ENCODE results near the gene HEBP2. TPM values are rescaled to one million over a fixed set of nuclear protein-coding genes. Genes with fewer than 3 reads are reported as not detected.

The HEBP2 gene
- polyA plus RNA-seq, 1 experiment, result 16.8 TPM

DNA sequence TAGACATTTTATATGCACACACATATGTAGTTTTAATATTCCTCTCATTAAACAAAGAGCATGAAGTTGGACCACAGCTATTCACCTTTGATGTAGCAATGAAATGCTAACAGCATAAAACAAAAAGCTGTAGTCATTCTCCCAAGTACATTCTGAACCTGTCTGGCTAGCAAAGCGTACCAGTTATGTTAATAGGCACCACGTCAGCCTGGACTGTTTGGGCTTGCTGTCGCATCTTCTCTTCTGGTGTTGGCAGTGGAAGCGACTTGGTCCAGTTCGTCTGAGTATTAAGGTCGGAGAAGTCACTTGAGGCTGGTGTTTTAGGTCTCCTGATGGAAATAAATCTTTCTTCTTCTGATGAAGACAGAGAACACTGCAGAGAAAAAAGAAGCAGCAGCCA, 42.8 kb downstream of the HEBP2 start:
- TF ChIP-seq, protein P1, sequence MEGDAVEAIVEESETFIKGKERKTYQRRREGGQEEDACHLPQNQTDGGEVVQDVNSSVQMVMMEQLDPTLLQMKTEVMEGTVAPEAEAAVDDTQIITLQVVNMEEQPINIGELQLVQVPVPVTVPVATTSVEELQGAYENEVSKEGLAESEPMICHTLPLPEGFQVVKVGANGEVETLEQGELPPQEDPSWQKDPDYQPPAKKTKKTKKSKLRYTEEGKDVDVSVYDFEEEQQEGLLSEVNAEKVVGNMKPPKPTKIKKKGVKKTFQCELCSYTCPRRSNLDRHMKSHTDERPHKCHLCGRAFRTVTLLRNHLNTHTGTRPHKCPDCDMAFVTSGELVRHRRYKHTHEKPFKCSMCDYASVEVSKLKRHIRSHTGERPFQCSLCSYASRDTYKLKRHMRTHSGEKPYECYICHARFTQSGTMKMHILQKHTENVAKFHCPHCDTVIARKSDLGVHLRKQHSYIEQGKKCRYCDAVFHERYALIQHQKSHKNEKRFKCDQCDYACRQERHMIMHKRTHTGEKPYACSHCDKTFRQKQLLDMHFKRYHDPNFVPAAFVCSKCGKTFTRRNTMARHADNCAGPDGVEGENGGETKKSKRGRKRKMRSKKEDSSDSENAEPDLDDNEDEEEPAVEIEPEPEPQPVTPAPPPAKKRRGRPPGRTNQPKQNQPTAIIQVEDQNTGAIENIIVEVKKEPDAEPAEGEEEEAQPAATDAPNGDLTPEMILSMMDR (IDR thresholded peaks at IDR 0.05; ENCODE audit: low read depth, low read length), result no peak
- no peak overlapping the region for H3K27ac ChIP-seq (ENCODE audit: low read depth, low read length)
- H3K27me3 ChIP-seq (ENCODE audit: control insufficient read depth, insufficient read depth, low read length), result no peaks in the 10 kb centered on the region
- CTCF ChIA-PET, result no interaction called here
- POLR2A ChIA-PET, result no interaction called here
- DNase-seq (ENCODE audit: low read depth, low spot score), result no peak
- no peak overlapping the region for H3K4me3 ChIP-seq (ENCODE audit: low read depth, low read length)
- no peaks in the 10 kb centered on the region; the same call in 1 of the 2 replicates for H3K9me3 ChIP-seq (ENCODE audit: control insufficient read depth, insufficient read depth, low read length)

DNA sequence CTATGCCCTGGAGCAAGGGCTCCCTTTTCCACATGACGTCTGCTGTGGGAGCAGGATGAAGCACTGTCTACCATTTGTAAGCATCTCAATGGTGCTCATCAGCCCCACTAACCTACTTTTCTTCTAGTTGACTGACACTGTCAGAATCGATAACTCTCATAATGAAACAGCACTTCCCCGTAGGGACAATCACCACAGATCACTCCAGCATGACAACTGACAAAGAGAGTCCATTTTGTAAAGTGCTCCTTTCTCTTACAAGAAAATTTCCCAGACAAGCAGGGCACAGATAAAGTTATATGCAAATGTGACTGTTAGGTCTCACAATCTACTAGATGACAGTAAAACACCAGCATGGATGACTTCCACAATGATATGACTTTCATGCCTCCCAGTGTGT, 46.4 kb downstream of the HEBP2 start:
- no peak for DNase-seq (ENCODE audit: low read depth, low spot score)
- ChIA-PET CTCF (no interaction called here), POLR2A (no interaction called here)
- TF ChIP-seq, protein P1 (IDR thresholded peaks at IDR 0.05; ENCODE audit: low read depth, low read length), result no peak
- no peak overlapping the region for H3K27ac ChIP-seq (ENCODE audit: low read depth, low read length)
- H3K27me3 ChIP-seq (ENCODE audit: control insufficient read depth, insufficient read depth, low read length), result no peaks in the 10 kb centered on the region
- H3K4me3 ChIP-seq (ENCODE audit: low read depth, low read length), result no peak overlapping the region
- no peaks in the 10 kb centered on the region; the same call in 1 of the 2 replicates for H3K9me3 ChIP-seq (ENCODE audit: control insufficient read depth, insufficient read depth, low read length)

DNA sequence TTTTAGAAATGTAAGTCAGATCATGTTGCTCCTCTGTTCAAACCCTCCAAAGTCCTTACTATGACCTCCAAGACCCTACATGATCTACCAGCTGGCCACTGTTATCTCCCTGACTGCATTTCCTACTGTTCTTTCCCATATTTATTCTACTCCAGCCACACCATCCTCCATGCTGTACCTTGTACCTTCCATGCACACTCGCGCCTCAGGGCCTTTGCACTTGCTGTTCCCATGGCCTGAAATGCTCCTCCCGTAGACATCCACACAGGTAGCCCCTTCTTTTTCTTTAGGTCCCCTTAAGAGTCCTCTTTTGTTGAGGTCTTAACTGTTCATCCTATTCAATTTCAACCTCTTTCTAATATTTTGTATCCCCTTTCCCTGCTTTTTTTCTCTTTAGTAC, 47.0 kb downstream of the HEBP2 start:
- no peaks in the 10 kb centered on the region; the same call in 1 of the 2 replicates for H3K9me3 ChIP-seq (ENCODE audit: control insufficient read depth, insufficient read depth, low read length)
- ChIA-PET CTCF (no interaction called here), POLR2A (no interaction called here)
- H3K27me3 ChIP-seq (ENCODE audit: control insufficient read depth, insufficient read depth, low read length), result no peaks in the 10 kb centered on the region
- no peak for DNase-seq (ENCODE audit: low read depth, low spot score)
- TF ChIP-seq, protein P1 (IDR thresholded peaks at IDR 0.05; ENCODE audit: low read depth, low read length), result no peak
- no peak overlapping the region for H3K27ac ChIP-seq (ENCODE audit: low read depth, low read length)
- H3K4me3 ChIP-seq (ENCODE audit: low read depth, low read length), result no peak overlapping the region

DNA sequence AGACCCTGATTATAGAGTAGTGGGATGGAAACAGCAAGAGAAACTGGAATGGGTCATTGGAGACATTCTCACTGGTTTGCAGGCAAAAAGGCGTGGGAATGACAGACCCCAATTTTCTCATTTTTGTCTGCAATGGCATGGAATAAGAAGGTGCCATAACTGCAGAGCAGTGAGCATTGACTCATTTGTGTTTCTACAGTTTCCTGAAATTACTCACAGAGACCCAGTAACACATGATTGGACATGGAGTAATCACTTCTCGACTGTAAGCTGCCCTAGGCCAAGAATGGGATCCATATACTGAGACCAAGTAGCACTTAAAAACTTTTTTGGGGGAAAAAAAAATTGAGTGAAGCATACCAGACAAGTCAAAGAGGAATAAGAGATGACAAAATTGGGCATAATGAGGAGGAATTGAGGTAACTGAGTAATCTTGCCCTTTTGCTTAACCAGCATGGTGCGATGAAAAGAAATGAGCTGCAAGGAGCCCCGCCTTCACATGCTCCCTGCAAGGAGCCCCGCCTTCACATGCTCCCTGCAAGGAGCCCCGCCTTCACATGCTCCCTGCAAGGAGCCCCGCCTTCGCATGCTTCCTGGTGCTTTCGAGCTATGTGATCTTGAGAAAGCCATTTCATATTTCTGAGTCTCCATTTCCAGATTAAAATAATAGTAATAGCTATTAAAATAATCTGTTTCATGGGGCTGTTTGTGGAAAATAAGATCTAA, 51.1 kb downstream of the HEBP2 start:
- TF ChIP-seq, protein P1 (IDR thresholded peaks at IDR 0.05; ENCODE audit: low read depth, low read length), result no peak
- Histone ChIP-seq H3K27ac (ENCODE audit: low read depth, low read length) (no peak overlapping the region), H3K27me3 (ENCODE audit: control insufficient read depth, insufficient read depth, low read length) (no peaks in the 10 kb centered on the region), H3K9me3 (ENCODE audit: control insufficient read depth, insufficient read depth, low read length) (no peaks in the 10 kb centered on the region), H3K4me3 (ENCODE audit: low read depth, low read length) (no peak overlapping the region)
- POLR2A ChIA-PET, result no interaction called here
- no peak for DNase-seq (ENCODE audit: low read depth, low spot score)
- CTCF ChIA-PET, result interaction anchor here (0.8 to 1.5 kb wide), 3 partner anchors 27 to 339 kb away, joined by 3 to 5 read pairs (median 3); no protein-coding TSS in a partner anchor

DNA sequence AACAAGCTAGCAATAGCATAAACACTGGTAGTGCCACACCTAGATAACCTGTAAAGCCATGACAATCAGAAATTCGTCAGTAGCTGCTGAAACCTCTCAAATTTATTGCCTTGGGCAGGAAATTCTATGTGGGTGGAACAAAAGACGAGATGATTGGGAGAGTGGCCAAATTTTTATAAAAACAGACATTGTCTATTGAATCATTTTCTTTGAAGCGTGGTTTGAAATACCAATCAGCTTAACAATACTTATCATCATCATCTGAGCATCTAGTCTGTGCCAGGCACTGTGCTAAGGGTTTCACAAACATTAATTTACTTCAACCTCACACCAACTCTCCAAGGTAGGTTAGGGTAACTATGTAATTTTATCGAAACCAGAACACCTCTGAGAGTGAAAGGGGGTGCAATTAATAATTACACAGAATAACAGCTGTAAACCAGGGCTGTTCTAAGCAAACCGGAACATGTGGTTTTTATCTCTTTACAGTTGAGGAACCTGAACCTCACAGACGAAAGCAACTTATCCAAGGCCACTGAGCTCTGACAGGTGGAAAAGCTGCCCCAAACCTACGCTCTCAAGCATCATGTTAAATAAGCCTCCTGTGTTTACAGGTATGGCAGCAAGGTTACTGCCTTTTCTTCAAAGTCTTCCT, 51.9 kb downstream of the HEBP2 start:
- POLR2A ChIA-PET, result no interaction called here
- DNase-seq (ENCODE audit: low read depth, low spot score), result no peak
- Histone ChIP-seq H3K9me3 (ENCODE audit: control insufficient read depth, insufficient read depth, low read length) (no peaks in the 10 kb centered on the region), H3K4me3 (ENCODE audit: low read depth, low read length) (no peak overlapping the region), H3K27ac (ENCODE audit: low read depth, low read length) (no peak overlapping the region), H3K27me3 (ENCODE audit: control insufficient read depth, insufficient read depth, low read length) (no peaks in the 10 kb centered on the region)
- CTCF ChIA-PET, result interaction anchor here (0.8 to 1.5 kb wide), 3 partner anchors 28 to 339 kb away, joined by 3 to 5 read pairs (median 3); no protein-coding TSS in a partner anchor
- TF ChIP-seq, protein P1 (IDR thresholded peaks at IDR 0.05; ENCODE audit: low read depth, low read length), result no peak

Measured in AG04450 (cell line).